ENCODE data around the gene SLC22A16.
"Not testable (repeated sequence)": the region's sequence is repeated elsewhere in the genome, so short reads cannot be mapped to it uniquely, and the experiment has no call there.

Gene SLC22A16

GRCh38 chr6:110511401-110511800 lies 35.0 kb upstream of the SLC22A16 start:
- TF ChIP-seq CTCF (conservative IDR thresholded peaks at IDR 0.05; ENCODE audit: low read depth), result no peak
- H3K27ac ChIP-seq, result no peak overlapping the region
- no peak for DNase-seq (ENCODE audit: low spot score)
- POLR2A ChIA-PET (ENCODE audit: low non-redundant PET), result no interaction called here
- CTCF ChIA-PET, result no interaction called here

- CTCF ChIA-PET, result no interaction called here
- peak; percentile 59 for DNase-seq (ENCODE audit: low spot score)
- no peak overlapping the region for H3K27ac ChIP-seq
- POLR2A ChIA-PET (ENCODE audit: low non-redundant PET), result no interaction called here
- no peak for TF ChIP-seq CTCF (conservative IDR thresholded peaks at IDR 0.05; ENCODE audit: low read depth)
Measured at GRCh38 chr6:110509617-110510241, 33.3 kb upstream of the SLC22A16 start.

GRCh38 chr6:110504891-110505290 lies 28.5 kb upstream of the SLC22A16 start:
- DNase-seq (ENCODE audit: low spot score); CTCF ChIA-PET; POLR2A ChIA-PET (ENCODE audit: low non-redundant PET); H3K27ac ChIP-seq: not testable (repeated sequence)

GRCh38 chr6:110495949-110496348 lies 19.5 kb upstream of the SLC22A16 start:
- TF ChIP-seq CTCF (conservative IDR thresholded peaks at IDR 0.05; ENCODE audit: low read depth), result no peak
- no peak overlapping the region for H3K27ac ChIP-seq
- CTCF ChIA-PET, result no interaction called here
- no peak for DNase-seq (ENCODE audit: low spot score)
- POLR2A ChIA-PET (ENCODE audit: low non-redundant PET), result no interaction called here

- DNase-seq (ENCODE audit: low spot score), result no peak
- H3K27ac ChIP-seq, result no peak overlapping the region
- POLR2A ChIA-PET (ENCODE audit: low non-redundant PET), result no interaction called here
- CTCF ChIA-PET, result no interaction called here
- no peak for TF ChIP-seq CTCF (conservative IDR thresholded peaks at IDR 0.05; ENCODE audit: low read depth)
Measured at GRCh38 chr6:110493253-110493800, 16.9 kb upstream of the SLC22A16 start.

- no peak overlapping the region for H3K27ac ChIP-seq
- ChIA-PET CTCF (interaction anchor here (0.6 kb wide), 1 partner anchor 418 kb away, joined by 3 read pairs; no protein-coding TSS in a partner anchor), POLR2A (ENCODE audit: low non-redundant PET) (no interaction called here)
- no peak for TF ChIP-seq CTCF (conservative IDR thresholded peaks at IDR 0.05; ENCODE audit: low read depth)
- DNase-seq (ENCODE audit: low spot score), result no peak
Measured at GRCh38 chr6:110492584-110492983, 16.2 kb upstream of the SLC22A16 start.

GRCh38 chr6:110491644-110492317 lies 15.4 kb upstream of the SLC22A16 start:
- H3K27ac ChIP-seq, result no peak overlapping the region
- POLR2A ChIA-PET (ENCODE audit: low non-redundant PET), result no interaction called here
- CTCF ChIA-PET, result interaction anchor here (0.6 kb wide), 1 partner anchor 419 kb away, joined by 3 read pairs; no protein-coding TSS in a partner anchor
- DNase-seq (ENCODE audit: low spot score), result peak; percentile 84
- no peak for TF ChIP-seq CTCF (conservative IDR thresholded peaks at IDR 0.05; ENCODE audit: low read depth)

Data from RWPE1 (cell line).